Measurements from ENCODE around the gene VIL1. TPM values are rescaled to one million over a fixed set of nuclear protein-coding genes. Genes with fewer than 3 reads are reported as not detected.

The VIL1 gene
- total RNA-seq, 4 donors from 2014 or later = 177 to 541 (median 285) TPM

GRCh38 chr2:218405746-218406208, 13.1 kb upstream of the VIL1 start:
- no peaks in the 10 kb centered on the region for H3K9me3 ChIP-seq
- TF ChIP-seq, protein P1, sequence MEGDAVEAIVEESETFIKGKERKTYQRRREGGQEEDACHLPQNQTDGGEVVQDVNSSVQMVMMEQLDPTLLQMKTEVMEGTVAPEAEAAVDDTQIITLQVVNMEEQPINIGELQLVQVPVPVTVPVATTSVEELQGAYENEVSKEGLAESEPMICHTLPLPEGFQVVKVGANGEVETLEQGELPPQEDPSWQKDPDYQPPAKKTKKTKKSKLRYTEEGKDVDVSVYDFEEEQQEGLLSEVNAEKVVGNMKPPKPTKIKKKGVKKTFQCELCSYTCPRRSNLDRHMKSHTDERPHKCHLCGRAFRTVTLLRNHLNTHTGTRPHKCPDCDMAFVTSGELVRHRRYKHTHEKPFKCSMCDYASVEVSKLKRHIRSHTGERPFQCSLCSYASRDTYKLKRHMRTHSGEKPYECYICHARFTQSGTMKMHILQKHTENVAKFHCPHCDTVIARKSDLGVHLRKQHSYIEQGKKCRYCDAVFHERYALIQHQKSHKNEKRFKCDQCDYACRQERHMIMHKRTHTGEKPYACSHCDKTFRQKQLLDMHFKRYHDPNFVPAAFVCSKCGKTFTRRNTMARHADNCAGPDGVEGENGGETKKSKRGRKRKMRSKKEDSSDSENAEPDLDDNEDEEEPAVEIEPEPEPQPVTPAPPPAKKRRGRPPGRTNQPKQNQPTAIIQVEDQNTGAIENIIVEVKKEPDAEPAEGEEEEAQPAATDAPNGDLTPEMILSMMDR (IDR thresholded peaks at IDR 0.05) = no peak
- TF ChIP-seq EP300 (IDR thresholded peaks at IDR 0.05; ENCODE audit: low read depth) (no peak), POLR2AphosphoS5 (IDR thresholded peaks at IDR 0.05) (peak in 2 of 3 donors; percentile 22 to 40), POLR2A (IDR thresholded peaks at IDR 0.05) (no peak)
- intact Hi-C loops (cut with DNase I; ENCODE audit: low total_unique reads) (loop anchor here (2.0 kb wide), 1 partner anchor 61 kb away; no protein-coding TSS in a partner anchor), in situ Hi-C loops (cut with MboI; ENCODE audit: low pct_ligation_motif_present in 1 of 4, low pct_unique_long_range_greater_than_20kb in 1 of 4, low sequenced_read_pairs in 3 of 4) (no loop called here)
- WGBS, 2 donors (ENCODE audit: low coverage in 1 of 2) = 4% methylated on average over 14 of the region's 15 CpGs; no CpG with 5 or more reads in 1 of the 2 donors
- peaks cover 0 to 28% (median 7%) of the 10 kb centered on the region in 4 donors for H3K36me3 ChIP-seq
- H3K4me1 ChIP-seq = peaks cover 27 to 60% (median 42%) of the 10 kb centered on the region in 4 donors
- DNase-seq = no peak
- H3K4me3 ChIP-seq = peak overlapping the region; percentile 5 to 42 (median 26)
- no peaks in the 10 kb centered on the region for H3K27me3 ChIP-seq
- peak overlapping the region; percentile 89 to 98 (median 92) for H3K27ac ChIP-seq

DNA sequence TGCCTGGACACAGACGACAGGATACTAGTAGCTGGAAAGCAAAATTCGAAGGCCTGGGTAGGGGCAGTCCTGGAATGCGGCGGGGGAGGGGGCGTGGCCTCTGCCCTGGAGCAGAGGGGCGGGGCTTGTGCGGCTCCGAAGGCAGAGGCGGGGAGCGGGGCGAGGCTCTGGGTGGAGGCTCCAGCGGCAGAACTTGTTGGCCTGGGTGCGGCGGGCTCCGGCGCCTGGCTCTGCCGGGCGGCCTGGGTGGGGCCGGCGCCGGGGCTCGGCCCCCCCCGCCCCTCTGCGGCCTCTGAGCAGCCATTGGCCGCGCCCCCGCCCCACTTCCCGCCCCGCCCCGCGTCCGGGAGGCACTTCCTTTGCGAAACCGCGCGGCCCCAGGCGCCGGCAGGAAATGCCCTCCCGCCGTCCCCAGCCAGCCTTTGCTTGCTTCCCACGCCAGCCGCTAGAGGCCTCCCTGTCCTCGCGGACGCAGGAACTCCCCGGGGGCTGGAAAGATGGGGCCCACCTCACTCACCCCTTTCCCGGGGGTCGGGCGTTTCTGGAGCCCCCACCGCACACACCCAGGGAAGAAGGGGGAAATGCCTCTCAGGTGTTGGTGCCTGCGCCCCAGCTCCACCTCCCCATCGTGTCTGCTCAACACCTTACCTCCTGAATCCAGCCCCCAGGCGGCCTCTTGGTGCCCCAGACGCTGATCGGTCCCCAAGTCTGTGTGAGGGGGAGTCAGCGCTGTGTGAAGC, 12.5 kb upstream of the VIL1 start:
- TF ChIP-seq, protein P1 (IDR thresholded peaks at IDR 0.05) = peak; percentile 67 to 94 (median 86)
- peak; percentile 27 to 80 (median 80) for TF ChIP-seq POLR2AphosphoS5 (IDR thresholded peaks at IDR 0.05)
- peak; percentile 53 for TF ChIP-seq POLR2A (IDR thresholded peaks at IDR 0.05)
- no peak for TF ChIP-seq EP300 (IDR thresholded peaks at IDR 0.05; ENCODE audit: low read depth)
- peak; percentile 98 for DNase-seq
- Histone ChIP-seq H3K27ac (peak overlapping the region; percentile 89 to 98 (median 92)), H3K9me3 (no peaks in the 10 kb centered on the region), H3K4me1 (peaks cover 27 to 54% (median 37%) of the 10 kb centered on the region in 4 donors), H3K4me3 (peak overlapping the region; percentile 17 to 54 (median 32)), H3K27me3 (no peaks in the 10 kb centered on the region), H3K36me3 (peaks cover 0 to 28% (median 7%) of the 10 kb centered on the region in 4 donors)
- 2% methylated on average over 29 of the region's 56 CpGs; no CpG with 5 or more reads in 1 of the 2 donors for WGBS, 2 donors (ENCODE audit: low coverage in 1 of 2)
- intact Hi-C loops (cut with DNase I; ENCODE audit: low total_unique reads) (loop anchor here (2.0 kb wide), 1 partner anchor 60 kb away; no protein-coding TSS in a partner anchor), in situ Hi-C loops (cut with MboI; ENCODE audit: low pct_ligation_motif_present in 1 of 4, low pct_unique_long_range_greater_than_20kb in 1 of 4, low sequenced_read_pairs in 3 of 4) (no loop called here)

GRCh38 chr2:218406949-218407618, 11.8 kb upstream of the VIL1 start:
- Histone ChIP-seq H3K36me3 (peaks cover 0 to 25% (median 7%) of the 10 kb centered on the region in 4 donors), H3K9me3 (no peaks in the 10 kb centered on the region), H3K4me1 (peaks cover 20 to 47% (median 31%) of the 10 kb centered on the region in 4 donors), H3K27ac (peak overlapping the region; percentile 89 to 98 (median 92)), H3K4me3 (peak overlapping the region; percentile 17 to 54 (median 32)), H3K27me3 (no peaks in the 10 kb centered on the region)
- in situ Hi-C loops (cut with MboI; ENCODE audit: low pct_ligation_motif_present in 1 of 4, low pct_unique_long_range_greater_than_20kb in 1 of 4, low sequenced_read_pairs in 3 of 4) (no loop called here), intact Hi-C loops (cut with DNase I; ENCODE audit: low total_unique reads) (loop anchor here (2.0 kb wide), 1 partner anchor 60 kb away; no protein-coding TSS in a partner anchor)
- TF ChIP-seq, protein P1 (IDR thresholded peaks at IDR 0.05) = no peak
- TF ChIP-seq POLR2A (IDR thresholded peaks at IDR 0.05) (peak; percentile 51), EP300 (IDR thresholded peaks at IDR 0.05; ENCODE audit: low read depth) (no peak), POLR2AphosphoS5 (IDR thresholded peaks at IDR 0.05) (peak; percentile 41 to 86 (median 85))
- 3 to 17% methylated on average over 1 to 13 of the region's 13 CpGs for WGBS, 2 donors (ENCODE audit: low coverage in 1 of 2)
- DNase-seq = peak; percentile 79

DNA sequence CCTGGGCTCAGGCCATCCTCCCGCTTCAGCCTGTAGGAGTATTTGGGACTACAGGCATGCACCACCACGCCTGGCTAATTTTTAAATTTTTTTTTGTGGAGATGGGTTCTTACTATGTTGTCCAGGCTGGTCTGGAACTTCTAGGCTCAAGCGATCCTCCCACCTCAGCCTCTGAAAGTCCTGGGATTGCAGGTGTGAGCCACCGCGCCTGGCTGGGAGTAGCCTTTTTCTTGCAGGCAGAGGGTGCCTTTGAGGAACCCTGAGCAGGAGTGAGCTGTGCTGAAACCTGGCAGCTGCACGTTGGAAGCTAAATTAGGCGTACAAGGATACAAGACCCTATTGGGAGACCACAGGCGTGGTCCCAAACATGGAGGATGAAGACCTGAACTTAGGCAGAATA, 11.2 kb upstream of the VIL1 start:
- H3K36me3 ChIP-seq = peaks cover 0 to 20% (median 4%) of the 10 kb centered on the region in 4 donors
- H3K27ac ChIP-seq = peak overlapping the region; percentile 89 to 98 (median 92)
- 79 to 80% methylated on average over 2 to 8 of the region's 8 CpGs for WGBS, 2 donors (ENCODE audit: low coverage in 1 of 2)
- DNase-seq = no peak
- peak in 1 of 3 donors; percentile 55 for TF ChIP-seq POLR2AphosphoS5 (IDR thresholded peaks at IDR 0.05)
- TF ChIP-seq, protein P1 (IDR thresholded peaks at IDR 0.05) = no peak
- intact Hi-C loops (cut with DNase I; ENCODE audit: low total_unique reads) = loop anchor here (2.0 kb wide), 1 partner anchor 59 kb away; no protein-coding TSS in a partner anchor
- no peaks in the 10 kb centered on the region for H3K27me3 ChIP-seq
- in situ Hi-C loops (cut with MboI; ENCODE audit: low pct_ligation_motif_present in 1 of 4, low pct_unique_long_range_greater_than_20kb in 1 of 4, low sequenced_read_pairs in 3 of 4) = no loop called here
- H3K4me3 ChIP-seq = peak overlapping the region in 1 of 4 donors; percentile 54
- peaks cover 18 to 43% (median 30%) of the 10 kb centered on the region in 4 donors for H3K4me1 ChIP-seq
- H3K9me3 ChIP-seq = no peaks in the 10 kb centered on the region
